K562 (cell line): ENCODE measurements around the gene IGDCC3. TPM values are rescaled to one million over a fixed set of nuclear protein-coding genes. Genes with fewer than 3 reads are reported as not detected.

ENCODE experiments used
- ATAC-seq: fragments of 200-7000 bp; cut with Tn5 transposase; 3 replicates; pipeline ENCODE4 v1.9.1; 2020; ENCODE audit warnings: moderate library complexity
- BruUV-seq: library from RNA; stranded (reverse); fragments of 400-500 nt; replicated peaks from 2 replicates; lab custom pipeline; 2021; lab: Mats Ljungman, UMichigan
- CTCF ChIA-PET: fragments of 300-600 bp; formaldehyde crosslinking; extraction: SDS; loops from one replicate; lab custom pipeline; 2021; ENCODE audit warnings: low intra/inter-chr PET ratio; lab: Yijun Ruan, JAX
- POLR2A ChIA-PET: fragments of 300-600, 350-650 bp; sonication (Branson Sonifier 250); formaldehyde crosslinking; extraction: SDS; loops from one replicate; lab custom pipeline; 2021; ENCODE audit warnings: antibody characterized with exemption, inconsistent platforms; lab: Yijun Ruan, JAX
- DNase-seq, 4 experiments: peaks; one replicate each; pipeline versions ENCODE4 v3.0.0 to v3.0.0-alpha.2; 2011 to 2018; ENCODE audit warnings: low spot score in 3 of 4, mixed read lengths in 3 of 4; ENCODE audit errors: extremely low read depth in 1 of 4
- FAIRE-seq: peaks from 2 replicates; lab custom pipeline; 2011; peaks lifted over from hg19 to GRCh38; lab: Jason Lieb, UNC
- H2AFZ ChIP-seq: 2 replicates; pipeline ENCODE4 v1.6.0; 2011; ENCODE audit warnings: low read depth, low read length, control low read depth, inconsistent platforms
- H3K27ac ChIP-seq: fragments of 200-600 bp; 3 replicates; pipeline ENCODE4 v1.8.0; 2011; ENCODE audit warnings: low read depth, mild to moderate bottlenecking, control low read depth, inconsistent platforms, low read length, moderate library complexity, mixed read lengths; ENCODE audit errors: extremely low read depth
- H3K27me3 ChIP-seq, 2 experiments: fragments of 300-600 bp in 1 of 2; 2 replicates in 1 of 2; 3 replicates in 1 of 2; pipeline versions ENCODE4 v1.6.0 to v1.8.0; 2011; ENCODE audit warnings: inconsistent platforms in 2 of 2, low read length in 2 of 2, mild to moderate bottlenecking in 1 of 2, mixed read lengths in 1 of 2, moderate library complexity in 1 of 2; ENCODE audit not compliant: control insufficient read depth in 2 of 2, insufficient read depth in 2 of 2
- H3K36me3 ChIP-seq: fragments of 300-600 bp; 3 replicates; pipeline ENCODE4 v1.8.0; 2011; ENCODE audit warnings: mild to moderate bottlenecking, low read length, inconsistent platforms; ENCODE audit not compliant: control insufficient read depth, insufficient read depth
- H3K4me1 ChIP-seq, 2 experiments: fragments of 200-600 bp in 1 of 2; replicated peaks in 1 of 2; 2 replicates in 1 of 2; 3 replicates in 1 of 2; pipeline versions ENCODE4 v1.5.1 to v1.8.0; 2011; ENCODE audit warnings: inconsistent platforms in 2 of 2, low read length in 2 of 2, mild to moderate bottlenecking in 1 of 2, mixed read lengths in 1 of 2, moderate library complexity in 1 of 2; ENCODE audit not compliant: control insufficient read depth in 2 of 2, insufficient read depth in 2 of 2
- H3K4me2 ChIP-seq: 2 replicates; pipeline ENCODE4 v1.6.1; 2011; ENCODE audit warnings: low read length, control low read depth, inconsistent platforms, mixed read lengths; ENCODE audit not compliant: insufficient read depth
- H3K4me3 ChIP-seq: fragments of 200-600 bp; sonication (generic), shearing (Covaris generic); 2 replicates; pipeline ENCODE4 v1.5.1; 2016; ENCODE audit warnings: control low read depth, inconsistent platforms
- H3K79me2 ChIP-seq: fragments of 200-600 bp; 3 replicates; pipeline ENCODE4 v1.8.0; 2011; ENCODE audit warnings: low read length, inconsistent platforms; ENCODE audit not compliant: control insufficient read depth, insufficient read depth
- H3K9ac ChIP-seq, 2 experiments: 2 replicates each; pipeline versions ENCODE4 v1.6.0 to v1.6.1; 2011; ENCODE audit warnings: low read depth in 2 of 2, low read length in 2 of 2, control low read depth in 1 of 2, inconsistent platforms in 1 of 2, mild to moderate bottlenecking in 1 of 2, mixed read lengths in 1 of 2; ENCODE audit not compliant: insufficient read depth in 1 of 2
- H3K9me1 ChIP-seq: one replicate; pipeline ENCODE4 v1.6.0; 2011; ENCODE audit warnings: inconsistent platforms, mild to moderate bottlenecking, low read length, moderate library complexity; ENCODE audit not compliant: control insufficient read depth, insufficient read depth
- H3K9me3 ChIP-seq: replicated peaks from 2 replicates; pipeline ENCODE4 v1.5.1; 2011; ENCODE audit warnings: low read depth, low read length, inconsistent platforms; ENCODE audit not compliant: control insufficient read depth, insufficient read depth
- H4K20me1 ChIP-seq: replicated peaks from 2 replicates; pipeline ENCODE4 v1.6.1; 2011; ENCODE audit warnings: low read length, inconsistent platforms, mixed read lengths; ENCODE audit not compliant: control insufficient read depth, insufficient read depth
- CEBPB ChIP-seq: fragments of 450-650 bp; IDR thresholded peaks from 2 replicates; pipeline ENCODE4 v1.6.1; 2016; ENCODE audit warnings: missing genetic modification characterization, missing compliant biosample characterization
- CEBPG ChIP-seq, 3 experiments: fragments of 200-800 bp in 1 of 3; sonication (Bioruptor generic) in 1 of 3; sonication (generic) in 1 of 3; formaldehyde crosslinking in 1 of 3; IDR thresholded peaks in 2 of 3; conservative IDR thresholded peaks in 1 of 3; 2 replicates each; pipeline versions ENCODE4 v1.6.1 to v1.8.0; 2016 to 2022; ENCODE audit warnings: missing compliant biosample characterization in 2 of 3, missing genetic modification characterization in 2 of 3, mild to moderate bottlenecking in 1 of 3, missing genetic modification reagents in 1 of 3
- MEIS2 ChIP-seq: fragments of 450-650 bp; IDR thresholded peaks from 2 replicates; pipeline ENCODE4 v1.6.1; 2014; ENCODE audit warnings: mild to moderate bottlenecking; ENCODE audit not compliant: partially characterized antibody
- PPARD ChIP-seq: fragments of 250-450 bp; sonication (Bioruptor Pico); IDR thresholded peaks from 2 replicates; pipeline ENCODE4 v1.8.0; 2022; ENCODE audit warnings: inconsistent platforms, mild to moderate bottlenecking, moderate library complexity
- WGBS: fragments of 100-300 bp; shearing (Covaris generic); methylation state at CpG from one replicate; pipeline ENCODE4 v1.1.6; 2016; ENCODE audit warnings: low coverage, mixed read lengths; ENCODE audit not compliant: insufficient coverage; ENCODE audit errors: missing lambda C conversion rate; 5-methylcytosine and 5-hydroxymethylcytosine counted together
- in situ Hi-C: fragments of 300-500 bp; cut with MboI; formaldehyde crosslinking; loops from 4 replicates; pipeline ENCODE4 v1.15.0; 2018; ENCODE audit warnings: inconsistent platforms, mixed read lengths
- intact Hi-C: fragments of 100-400 bp; cut with micrococcal nuclease; formaldehyde crosslinking; loops from 2 replicates; pipeline ENCODE4 v1.14.2; 2022
- polyA plus RNA-seq, 8 experiments: library from polyadenylated mRNA; depleted of rRNA in 4 of 8; stranded (reverse) in 5 of 8; unstranded in 3 of 8; fragments of >200 nt; fragmentation: Nextera tagmentation in 2 of 8; fragmentation: Illumina TruSeq in 1 of 8; extraction: Ambion mirVana in 2 of 8; extraction: Trizol in 1 of 8; gene quantifications; 2 replicates each; pipeline versions ENCODE4 v1.2.1 to v1.2.3, GENCODE V29; 2011 to 2014; ENCODE audit warnings: inconsistent platforms in 1 of 8, missing spikeins in 1 of 8
- total RNA-seq, 7 experiments: library from RNA; depleted of rRNA in 6 of 7; stranded (reverse); fragments of >200 nt in 6 of 7; fragmentation: Illumina TruSeq in 2 of 7; extraction: Trizol in 2 of 7; gene quantifications; 2 replicates each; pipeline versions ENCODE4 v1.2.1 to v1.2.3, GENCODE V29; 2011 to 2021; ENCODE audit warnings: low replicate concordance in 1 of 7

IGDCC3 gene
- total and polyA plus RNA-seq, 9 of the 15 experiments (the other 6 are each of a cell fraction or from before 2014, with no cell fraction given): not detected

DNA sequence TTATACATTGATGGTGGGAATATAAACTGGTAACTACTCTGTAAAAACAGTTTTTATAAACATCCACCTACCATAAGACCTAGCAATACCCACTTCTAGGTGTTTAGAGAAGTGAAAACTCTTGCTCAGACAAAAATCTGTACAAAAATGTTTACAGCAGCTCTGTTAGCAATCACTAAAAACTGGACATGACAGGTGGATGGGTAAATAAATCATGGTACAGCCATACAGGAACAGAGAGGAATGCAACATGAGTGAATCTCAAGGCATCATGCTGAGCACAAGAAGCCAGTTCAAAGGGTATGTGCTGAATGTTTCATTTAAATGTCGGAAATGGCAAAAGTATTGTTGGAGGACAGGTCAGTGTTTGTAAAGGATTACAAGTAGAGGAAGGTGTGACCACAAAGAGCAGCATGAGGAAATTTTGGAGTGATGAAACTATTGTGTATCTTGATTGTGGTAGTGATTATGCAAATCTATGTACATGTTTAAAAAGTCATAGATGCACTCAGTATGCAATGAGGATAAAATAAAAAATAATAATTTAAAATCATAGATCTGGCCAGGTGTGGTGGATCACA lies 84.8 kb downstream of the IGDCC3 start:
- peaks cover 7 to 15% of the 10 kb centered on the region in 2 experiments; a peak in 4 of 5 replicates for H3K4me1 ChIP-seq
- H3K27me3 ChIP-seq: no peaks in the 10 kb centered on the region
- no peaks in the 10 kb centered on the region for H3K9me3 ChIP-seq
- FAIRE-seq: no peak
- H3K27ac ChIP-seq: no peak overlapping the region
- ChIA-PET CTCF (no interaction called here), POLR2A (interaction anchor here (1.0 to 8.4 kb wide), 2 partner anchors 12 kb away, joined by 3 to 91 read pairs; partner anchors contain the start of gene RNU5B-1)
- H3K79me2 ChIP-seq: no peaks in the 10 kb centered on the region
- DNase-seq: no peak
- no peak overlapping the region for H2AFZ ChIP-seq
- in situ Hi-C loops: loop anchor here (10.0 kb wide), 1 partner anchor 238 kb away; no protein-coding TSS in a partner anchor
- BruUV-seq: no TSS peak
- no peak for ATAC-seq
- intact Hi-C loops: no loop called here
- no peak overlapping the region for H3K9ac ChIP-seq
- no peak for TF ChIP-seq PPARD
- peak; percentile 34; the same call in 1 of the 2 replicates for TF ChIP-seq CEBPB (tag)
- TF ChIP-seq MEIS2: peak; percentile 42
- TF ChIP-seq CEBPG (CRISPR knock-in tag; IDR thresholded peaks at IDR 0.05): no peak
- peak; percentile 31 to 41; a peak in 1 of 4 replicates for TF ChIP-seq CEBPG (tag; conservative IDR thresholded peaks at IDR 0.05 in 1 of 2, IDR thresholded peaks at IDR 0.05 in 1 of 2)
- 26% methylated on average over 1 of the region's 1 CpG for WGBS
- H3K36me3 ChIP-seq: no peaks in the 10 kb centered on the region
- H3K4me3 ChIP-seq: no peak overlapping the region
- no peaks in the 10 kb centered on the region for H3K9me1 ChIP-seq
- no peaks in the 10 kb centered on the region for H4K20me1 ChIP-seq
- no peak overlapping the region for H3K4me2 ChIP-seq
